Embryonic facial prominence (tissue), 1 donor: ENCODE data around the gene PLA2G4B.

Experiments
- DNase-seq: peaks from one replicate; pipeline ENCODE4 v3.0.0-alpha.2; 2016; ENCODE audit errors: extremely low spot score

The PLA2G4B gene

DNA sequence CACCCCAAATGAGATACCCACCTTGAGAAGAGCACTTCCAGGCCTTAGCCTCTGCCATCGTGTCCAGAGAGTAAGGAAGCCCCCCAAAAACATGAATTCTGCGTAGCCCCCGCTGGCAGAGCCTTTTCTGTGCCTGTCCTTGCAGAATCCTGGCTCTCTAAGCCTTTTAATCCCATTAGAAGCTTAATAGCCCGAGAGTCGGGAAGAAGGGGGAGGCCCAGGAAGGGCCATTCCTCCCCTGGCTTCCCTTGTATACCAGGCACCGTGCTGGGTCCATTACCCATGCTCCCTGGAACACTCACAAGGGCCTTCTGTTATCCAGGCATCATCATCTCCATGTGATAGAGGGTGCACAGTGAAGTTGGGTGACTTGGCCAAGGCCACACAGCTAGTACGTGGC lies 48.1 kb downstream of the PLA2G4B start:
- no peak for DNase-seq

GRCh38 chr15:41887161-41887560 lies 48.5 kb downstream of the PLA2G4B start:
- no peak for DNase-seq

DNA sequence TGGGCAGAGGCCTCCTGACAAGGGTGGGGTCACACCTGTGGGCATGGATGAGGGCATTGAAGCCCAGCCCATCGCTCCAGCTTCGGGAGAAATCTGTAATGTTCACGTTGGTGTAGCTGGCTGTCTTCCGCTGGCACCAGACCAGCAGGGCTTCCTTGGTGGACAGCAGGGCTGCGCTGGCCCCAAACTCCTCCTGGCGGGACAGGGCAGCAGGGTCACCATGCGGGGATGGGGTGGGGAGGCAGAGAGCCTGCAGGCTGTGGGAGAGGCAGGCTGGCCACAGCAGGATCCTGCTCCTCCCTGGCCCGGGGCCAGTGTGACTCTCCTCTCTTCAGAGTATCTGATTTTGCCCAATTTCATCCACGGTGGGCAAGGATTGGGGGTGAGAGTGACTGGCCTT lies 49.2 kb downstream of the PLA2G4B start:
- DNase-seq, result no peak

- DNase-seq, result no peak
These were observed 50.1 kb downstream of the PLA2G4B start for GRCh38 chr15:41888662-41889253.

DNA sequence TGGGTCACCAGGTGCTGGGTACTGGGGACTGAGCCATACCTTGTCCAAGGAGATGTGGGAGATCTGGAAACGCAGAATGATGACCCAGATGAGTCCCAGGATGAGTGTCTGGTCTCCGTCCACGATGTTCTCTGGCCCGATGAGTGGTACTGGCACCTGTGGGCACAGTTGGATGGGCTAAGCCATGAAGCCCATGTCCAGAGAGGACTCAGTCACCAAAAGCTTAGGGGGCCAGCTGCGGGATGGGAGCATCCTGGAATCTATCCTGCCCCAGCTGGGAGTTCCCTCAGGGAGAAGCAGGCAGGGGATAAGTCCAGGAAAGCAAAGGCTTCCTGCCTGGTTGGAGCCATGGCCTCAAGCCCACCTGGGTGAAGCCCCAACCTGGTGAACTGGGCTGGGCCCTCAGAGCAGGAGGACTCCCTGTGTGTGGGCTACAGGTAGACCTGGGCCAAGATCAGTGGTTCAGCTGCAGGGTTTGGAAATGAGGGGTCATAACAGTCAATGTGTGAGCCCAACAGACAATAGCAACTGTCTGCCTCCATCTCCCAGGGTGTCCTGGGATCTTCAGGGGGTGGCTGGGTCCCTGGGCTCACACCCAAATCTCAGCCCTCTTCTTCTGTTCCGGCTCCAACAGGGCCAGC lies 51.5 kb downstream of the PLA2G4B start:
- DNase-seq, result no peak

GRCh38 chr15:41891226-41891625 lies 52.6 kb downstream of the PLA2G4B start:
- no peak for DNase-seq

DNA sequence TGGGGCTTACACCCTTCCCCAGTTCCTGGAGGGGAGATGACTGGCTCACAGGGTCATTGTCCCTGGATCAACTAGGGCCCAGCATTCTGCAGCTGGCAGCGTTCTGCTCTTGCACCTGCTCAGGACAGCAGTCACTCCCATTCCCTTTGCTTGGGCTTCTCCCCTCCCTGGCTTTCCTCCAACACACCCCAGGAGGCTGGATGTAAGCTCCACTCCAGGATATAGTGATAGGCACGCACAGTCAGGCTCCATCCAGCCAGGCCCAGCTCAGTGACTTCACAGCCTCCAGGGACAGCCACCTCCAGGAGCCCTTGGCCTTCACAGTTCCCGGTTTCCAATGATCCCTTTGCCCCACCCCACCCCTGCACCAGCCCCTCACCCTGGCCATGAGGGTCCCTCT lies 53.3 kb downstream of the PLA2G4B start:
- DNase-seq, result no peak

GRCh38 chr15:41892621-41893421 lies 54.2 kb downstream of the PLA2G4B start:
- DNase-seq, result no peak

DNA sequence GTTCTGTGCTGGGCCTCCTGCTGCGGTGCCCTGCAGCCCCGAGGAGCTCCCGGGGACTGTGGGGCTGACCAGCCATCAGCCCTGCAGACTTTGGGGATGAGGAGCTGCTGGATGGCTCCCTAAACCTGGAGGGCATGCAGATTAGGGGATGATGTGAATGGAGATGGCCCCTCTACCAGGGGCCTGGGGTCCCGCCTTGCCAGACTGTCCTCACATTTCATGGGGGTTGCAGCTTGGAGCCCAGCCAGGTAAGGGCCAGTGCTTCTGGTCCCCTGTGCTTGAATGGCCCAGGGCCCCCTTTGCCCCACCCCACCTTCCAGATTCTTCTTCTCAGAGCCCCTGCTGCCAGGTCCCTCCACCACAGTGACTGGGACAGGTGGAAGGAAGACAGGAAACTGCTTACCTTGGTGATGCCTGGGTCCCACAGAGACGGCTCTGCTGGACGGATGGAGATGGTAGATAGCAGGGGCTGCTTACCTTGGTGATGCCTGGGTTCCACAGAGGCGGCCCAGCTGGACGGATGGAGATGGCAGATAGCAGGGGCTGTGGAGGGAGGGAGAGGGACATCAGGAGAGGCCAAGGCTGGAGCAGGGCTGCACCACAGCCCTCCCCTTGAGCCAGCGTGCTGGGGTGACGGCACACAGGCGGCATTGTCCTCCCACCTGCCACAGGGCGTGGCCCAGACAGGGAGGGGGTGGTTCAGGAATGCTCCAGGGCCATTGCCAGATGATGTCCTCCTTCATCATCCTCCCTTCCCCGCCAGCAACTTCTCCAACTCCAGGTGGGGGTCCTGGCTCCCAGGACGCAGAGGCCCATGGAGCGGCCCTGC lies 55.0 kb downstream of the PLA2G4B start, which contains the start of gene SPTBN5:
Gene SPTBN5, minus strand, starts transcription at position 632 of the 829 bp plus-strand sequence. Its CDS starts 556 bp downstream, at position 76.
- no peak for DNase-seq

DNA sequence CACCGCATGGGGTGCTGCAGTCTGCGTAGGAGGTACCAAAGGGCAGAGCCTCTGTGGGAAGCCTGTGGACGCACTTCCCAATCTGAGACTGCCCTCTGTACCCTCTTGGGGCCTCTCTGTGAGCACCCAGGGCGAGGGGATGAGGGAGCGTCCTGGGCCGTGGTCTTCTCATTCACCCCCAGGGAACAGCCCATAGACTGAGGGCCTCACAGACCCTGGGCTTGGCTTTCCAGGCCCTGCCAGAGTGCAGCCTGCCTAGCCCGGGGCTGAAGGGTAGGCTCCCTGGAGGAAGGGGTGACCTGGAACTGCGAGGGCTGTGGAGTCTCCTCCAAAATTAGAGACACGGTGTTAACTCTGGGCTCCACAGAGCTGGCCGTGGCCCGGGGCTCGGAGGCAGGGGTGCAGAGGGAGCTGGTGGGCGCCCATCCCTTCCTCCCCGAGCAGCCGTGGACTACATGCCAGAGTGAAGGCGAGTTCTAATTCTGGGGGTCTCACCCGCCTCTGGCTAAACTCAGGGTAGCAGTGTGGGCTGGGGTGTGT lies 55.7 kb downstream of the PLA2G4B start:
- no peak for DNase-seq

DNA sequence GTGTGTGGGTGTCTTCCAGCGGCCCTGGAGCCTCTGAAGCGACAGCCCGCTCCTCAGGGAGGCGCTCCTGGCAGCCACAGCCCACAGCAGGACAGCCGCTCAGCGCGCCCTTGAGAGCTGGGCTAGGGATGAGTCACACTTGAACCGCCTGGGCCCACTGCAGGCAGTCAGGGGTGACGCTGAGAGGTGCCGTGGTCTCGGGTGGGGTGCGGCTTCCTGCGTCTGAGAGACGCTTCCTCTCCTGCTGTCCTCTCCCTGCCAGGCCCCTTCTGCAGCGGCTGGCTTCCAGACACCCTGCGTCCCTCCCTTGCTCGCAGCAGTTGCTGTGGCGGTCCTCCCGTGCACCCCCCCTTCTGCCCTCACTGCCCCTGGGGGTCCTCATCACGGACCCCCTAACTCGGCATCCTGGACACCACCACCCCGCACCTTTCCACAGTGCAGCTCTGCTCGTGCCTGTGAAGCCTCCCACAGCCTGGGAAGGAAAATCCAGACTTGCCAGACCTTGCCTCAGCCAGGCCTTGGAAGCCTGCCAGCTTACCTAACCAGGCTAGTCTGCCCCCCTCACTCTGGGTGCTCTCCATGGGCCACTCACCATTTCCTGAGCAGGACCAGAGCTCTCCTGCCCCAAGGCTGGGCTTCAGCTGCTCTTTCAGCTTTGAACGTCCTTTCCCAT lies 56.3 kb downstream of the PLA2G4B start:
- no peak for DNase-seq

DNA sequence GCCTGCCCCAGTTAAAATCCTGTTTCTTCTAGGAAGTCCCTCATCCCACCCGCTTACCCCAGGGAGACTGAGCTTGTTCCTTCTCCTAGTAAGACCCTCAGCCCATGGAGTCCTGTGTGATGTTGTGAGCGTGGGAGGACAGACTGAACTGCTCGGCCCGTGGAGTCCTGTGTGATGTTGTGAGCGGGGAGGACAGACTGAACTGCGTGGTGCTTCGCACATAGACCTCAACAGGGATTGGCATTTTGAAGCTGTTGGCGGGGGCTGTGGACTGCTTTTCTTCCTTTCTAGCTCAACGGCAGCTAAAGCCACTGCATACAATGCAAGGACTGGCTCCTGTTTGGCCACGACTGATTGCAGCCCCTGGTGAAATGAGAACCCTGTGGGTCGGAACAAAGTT lies 56.8 kb downstream of the PLA2G4B start:
- DNase-seq, result no peak

DNA sequence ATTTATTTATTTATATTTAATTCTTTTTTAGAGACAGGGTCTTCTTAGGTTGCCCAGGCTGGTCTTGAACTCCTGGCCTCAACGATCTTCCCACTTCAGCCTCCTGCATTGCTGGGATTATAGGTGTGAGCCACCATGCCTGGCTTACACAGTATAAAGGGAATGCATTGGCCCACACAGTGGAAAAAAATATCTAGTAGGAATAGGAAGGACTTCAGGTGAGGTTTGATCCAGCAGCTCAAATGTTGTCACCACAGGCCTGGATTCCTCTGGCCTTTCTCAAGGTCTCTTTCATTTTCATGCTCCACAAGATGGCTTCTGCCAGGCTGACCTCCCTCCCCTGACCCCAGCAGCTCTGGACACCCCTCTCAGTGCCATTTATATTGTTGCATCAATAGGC lies 57.3 kb downstream of the PLA2G4B start:
- DNase-seq, result no peak

GRCh38 chr15:41896566-41896965 lies 57.9 kb downstream of the PLA2G4B start:
- DNase-seq, result no peak

DNA sequence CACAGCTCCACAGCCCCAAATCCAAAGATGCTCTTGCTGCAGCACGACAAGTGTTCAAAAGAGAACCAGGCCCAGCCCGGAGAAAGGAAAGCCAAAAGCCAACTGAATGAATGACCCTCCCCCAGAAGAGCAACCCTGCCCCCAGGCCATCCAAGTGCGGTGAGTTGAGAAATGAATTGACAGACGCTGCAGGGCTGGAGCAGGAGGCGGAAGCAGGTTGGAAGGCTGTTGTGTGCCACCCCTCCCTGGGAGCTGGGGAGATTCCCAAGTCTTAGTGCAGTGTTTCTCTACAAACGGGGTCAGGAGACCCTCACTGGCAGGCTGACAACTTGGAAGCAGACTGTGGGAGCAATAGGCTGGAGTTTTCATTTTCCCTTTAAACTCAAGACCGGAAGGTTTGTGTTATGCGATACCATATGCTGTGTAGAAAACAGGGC lies 58.7 kb downstream of the PLA2G4B start:
- DNase-seq, result no peak
